Measurements from ENCODE around the gene BDNF.

The BDNF gene

DNA sequence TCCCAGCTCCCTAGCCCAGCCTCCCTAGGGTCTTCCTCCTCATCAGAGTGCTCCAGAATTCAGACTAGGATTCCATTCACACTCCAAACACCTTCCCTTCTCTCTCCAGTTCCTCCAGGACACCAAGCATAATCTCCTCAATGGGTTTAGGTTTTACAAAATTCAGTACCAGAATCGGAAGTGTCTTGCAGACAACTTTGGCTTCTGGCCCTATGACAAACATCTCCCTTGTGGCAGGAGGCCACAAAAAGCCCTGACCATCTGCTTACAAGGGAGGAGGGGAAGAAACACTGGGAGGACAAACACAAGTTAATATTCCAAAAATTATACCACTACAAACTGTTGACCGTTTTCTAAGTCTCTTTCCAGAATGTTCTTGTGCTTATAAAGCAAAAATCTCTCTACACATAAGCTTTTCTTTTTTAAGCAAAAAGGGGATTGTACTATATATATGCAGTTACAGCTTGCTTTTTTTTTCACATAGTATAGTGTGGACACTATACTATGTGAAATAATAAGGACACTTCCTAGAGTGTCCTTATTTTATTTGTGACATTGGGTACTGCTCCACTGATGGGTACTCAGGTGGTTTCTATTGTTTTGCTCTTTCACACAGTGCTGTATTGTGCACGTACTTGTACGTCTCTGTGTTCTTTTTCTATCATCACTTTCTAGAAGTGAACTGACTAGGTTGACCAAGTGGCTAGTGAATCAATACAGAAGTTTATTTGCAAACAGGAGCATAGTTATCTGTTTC is 78.7 kb downstream of the BDNF start:
- Histone ChIP-seq H3K9me3 (no peaks in the 10 kb centered on the region), H3K4me1 (no peaks in the 10 kb centered on the region), H3K4me3 (no peak overlapping the region), H3K27me3 (ENCODE audit: low read depth) (0 out of 2 replicates have a peak, but pooled peaks cover 3% of the 10 kb centered on the region), H3K36me3 (replicated peaks) (no peaks in the 10 kb centered on the region)
- in situ Hi-C loops (cut with MboI; ENCODE audit: low sequenced_read_pairs): no loop called here
- DNase-seq (ENCODE audit: low spot score in 2 of 2): no peak

DNA sequence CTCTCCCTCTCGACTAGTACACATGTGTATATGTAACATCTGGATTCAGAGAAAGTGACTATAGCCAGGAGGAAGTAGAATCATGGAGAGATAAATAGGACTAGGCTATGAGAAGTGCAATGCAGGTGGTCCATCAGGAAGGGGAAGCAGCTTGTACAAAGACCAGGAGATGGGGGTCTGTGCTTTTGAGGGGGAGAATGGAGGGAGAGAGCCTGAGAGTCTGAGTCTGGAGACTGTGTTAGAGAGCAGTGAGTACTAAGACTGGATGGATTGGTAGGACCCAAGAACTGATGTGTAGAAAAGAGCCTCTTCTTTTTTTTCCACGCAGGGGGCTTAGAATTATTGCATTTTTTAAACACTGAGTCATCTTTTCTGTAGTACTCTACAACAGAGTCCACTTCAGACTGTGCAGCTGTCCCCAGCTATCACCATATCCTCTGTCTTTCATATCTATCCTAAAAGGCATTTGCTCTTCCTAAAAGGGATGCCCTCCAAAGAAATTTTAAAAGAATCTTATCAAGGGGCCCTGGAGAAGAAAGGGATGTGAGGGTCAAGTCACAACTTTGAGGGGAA is 80.4 kb downstream of the BDNF start:
- Histone ChIP-seq H3K9me3 (no peaks in the 10 kb centered on the region), H3K36me3 (replicated peaks) (no peaks in the 10 kb centered on the region), H3K27me3 (ENCODE audit: low read depth) (0 out of 2 replicates have a peak, but pooled peaks cover 2% of the 10 kb centered on the region), H3K4me3 (no peak overlapping the region), H3K4me1 (no peaks in the 10 kb centered on the region)
- in situ Hi-C loops (cut with MboI; ENCODE audit: low sequenced_read_pairs): no loop called here
- no peak for DNase-seq (ENCODE audit: low spot score in 2 of 2)

DNA sequence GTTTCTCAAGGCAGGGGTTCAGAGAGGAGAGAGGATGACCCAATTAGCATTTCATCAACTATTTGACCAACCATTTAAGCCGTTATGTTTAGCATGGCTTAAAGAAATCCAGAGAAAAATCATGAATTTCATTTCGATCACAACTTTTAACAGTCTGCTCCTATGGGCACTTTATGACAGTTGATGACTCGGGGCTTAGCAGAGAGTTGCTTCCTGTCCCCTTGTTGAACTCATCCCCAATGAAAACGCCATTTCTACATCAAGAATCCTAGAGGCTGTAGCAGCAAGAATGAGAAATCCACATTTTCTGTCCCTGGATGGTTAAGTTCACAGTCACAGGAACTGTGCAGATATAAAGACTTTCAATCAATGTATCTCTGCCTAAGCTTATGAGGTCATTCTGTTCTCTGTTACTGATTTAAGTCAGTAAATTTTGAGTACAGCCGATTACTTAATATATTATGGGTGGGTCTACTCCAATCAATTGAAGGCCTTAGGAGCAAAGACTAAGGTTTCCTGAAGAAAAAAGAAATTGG is 81.1 kb downstream of the BDNF start:
- no peak for DNase-seq (ENCODE audit: low spot score in 2 of 2)
- H3K4me3 ChIP-seq: no peak overlapping the region
- H3K27me3 ChIP-seq (ENCODE audit: low read depth): no peaks in the 10 kb centered on the region
- H3K36me3 ChIP-seq (replicated peaks): no peaks in the 10 kb centered on the region
- in situ Hi-C loops (cut with MboI; ENCODE audit: low sequenced_read_pairs): no loop called here
- no peaks in the 10 kb centered on the region for H3K4me1 ChIP-seq
- H3K9me3 ChIP-seq: no peaks in the 10 kb centered on the region

DNA sequence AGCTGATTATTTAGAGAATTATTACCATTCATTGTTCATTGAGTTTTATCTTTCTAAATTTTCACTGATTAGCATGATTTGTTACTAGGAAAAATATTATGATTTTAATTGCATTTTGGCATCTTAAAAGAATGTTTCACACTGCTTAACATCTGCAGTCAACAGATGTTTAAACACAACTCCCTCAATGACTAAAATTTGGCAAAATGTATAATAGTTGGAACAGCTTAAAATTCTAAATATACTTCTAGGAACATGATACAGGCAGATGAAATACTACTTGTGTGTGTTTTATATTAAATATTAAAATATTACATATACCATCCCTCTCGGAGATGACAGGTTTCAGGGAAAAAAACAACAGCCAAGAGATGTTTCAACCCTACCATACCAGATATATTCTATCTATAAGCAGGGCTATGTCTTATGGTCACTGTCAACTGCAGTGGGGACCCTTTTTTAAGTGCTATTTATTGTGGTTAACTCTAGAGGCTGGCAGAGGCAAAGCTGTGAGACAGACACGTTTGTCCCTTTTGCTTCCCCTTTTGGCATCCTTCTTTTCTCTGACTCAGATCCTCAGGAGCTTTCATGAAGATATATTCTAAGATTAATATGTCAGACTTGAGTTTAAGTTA is 81.9 kb downstream of the BDNF start:
- no peak for DNase-seq (ENCODE audit: low spot score in 2 of 2)
- H3K36me3 ChIP-seq (replicated peaks): no peaks in the 10 kb centered on the region
- in situ Hi-C loops (cut with MboI; ENCODE audit: low sequenced_read_pairs): no loop called here
- no peaks in the 10 kb centered on the region for H3K9me3 ChIP-seq
- no peaks in the 10 kb centered on the region for H3K4me1 ChIP-seq
- no peaks in the 10 kb centered on the region for H3K27me3 ChIP-seq (ENCODE audit: low read depth)
- H3K4me3 ChIP-seq: no peak overlapping the region

DNA sequence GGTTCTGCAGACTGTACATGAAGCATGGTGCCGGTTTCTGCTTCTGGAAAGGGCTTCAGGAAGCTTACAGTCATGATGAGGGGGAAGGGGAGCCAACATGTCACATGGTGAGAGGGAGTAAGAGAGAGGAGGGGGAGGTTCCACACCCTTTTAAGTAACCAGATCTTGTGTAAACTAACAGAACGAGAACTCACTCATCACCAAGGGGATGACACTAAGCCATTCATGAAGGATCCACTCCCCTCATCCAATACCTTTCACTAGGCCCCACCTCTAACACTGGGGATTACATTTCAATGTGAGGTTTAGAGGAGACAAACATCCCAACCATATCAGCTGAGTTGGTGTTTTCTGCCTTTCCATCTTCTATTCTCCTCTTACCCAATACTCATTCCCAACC is 83.5 kb downstream of the BDNF start:
- no peaks in the 10 kb centered on the region for H3K9me3 ChIP-seq
- in situ Hi-C loops (cut with MboI; ENCODE audit: low sequenced_read_pairs): no loop called here
- H3K4me3 ChIP-seq: no peak overlapping the region
- H3K27me3 ChIP-seq (ENCODE audit: low read depth): no peaks in the 10 kb centered on the region
- no peak for DNase-seq (ENCODE audit: low spot score in 2 of 2)
- no peaks in the 10 kb centered on the region for H3K4me1 ChIP-seq
- H3K36me3 ChIP-seq (replicated peaks): no peaks in the 10 kb centered on the region

DNA sequence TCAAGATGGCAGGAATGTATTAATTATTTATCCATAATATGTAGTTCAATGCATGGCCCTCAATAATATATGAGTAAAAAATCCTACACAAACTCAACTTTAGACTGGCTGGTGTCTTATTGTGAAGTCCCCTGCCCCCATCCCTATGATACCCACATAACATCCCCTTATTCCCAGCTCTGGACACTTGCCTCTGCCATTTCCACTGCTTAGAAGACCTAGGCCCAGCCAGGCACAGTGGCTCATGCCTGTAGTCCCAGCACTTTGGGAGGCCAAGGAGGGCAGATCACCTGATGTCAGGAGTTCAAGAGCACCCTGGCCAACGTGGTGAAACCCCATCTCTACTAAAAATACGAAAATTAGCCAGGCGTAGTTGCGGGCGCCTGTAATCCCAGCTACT is 84.4 kb downstream of the BDNF start:
- no peaks in the 10 kb centered on the region for H3K27me3 ChIP-seq (ENCODE audit: low read depth)
- no peak for DNase-seq (ENCODE audit: low spot score in 2 of 2)
- in situ Hi-C loops (cut with MboI; ENCODE audit: low sequenced_read_pairs): no loop called here
- no peaks in the 10 kb centered on the region for H3K4me1 ChIP-seq
- H3K9me3 ChIP-seq: no peaks in the 10 kb centered on the region
- H3K4me3 ChIP-seq: no peak overlapping the region
- no peaks in the 10 kb centered on the region for H3K36me3 ChIP-seq (replicated peaks)

DNA sequence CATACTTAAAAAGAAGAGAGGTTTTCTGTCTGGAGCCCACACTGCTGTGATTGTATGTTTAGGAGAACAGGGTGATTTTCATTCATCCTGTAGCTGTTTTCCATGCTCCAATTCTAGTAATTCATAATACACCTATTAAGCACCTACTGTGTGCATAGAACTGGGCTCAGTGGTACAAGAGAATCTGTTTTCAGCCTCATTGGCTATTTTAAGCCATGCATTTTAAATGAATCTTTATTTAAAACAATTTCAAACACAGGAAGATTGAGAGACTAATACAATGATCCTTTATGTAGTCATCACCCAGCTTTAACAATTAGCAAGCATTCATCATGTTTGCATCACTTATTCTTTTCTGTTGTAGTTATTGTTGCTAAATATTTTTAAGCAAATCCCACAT is 86.2 kb downstream of the BDNF start:
- in situ Hi-C loops (cut with MboI; ENCODE audit: low sequenced_read_pairs): no loop called here
- Histone ChIP-seq H3K9me3 (no peaks in the 10 kb centered on the region), H3K27me3 (ENCODE audit: low read depth) (no peaks in the 10 kb centered on the region), H3K36me3 (replicated peaks) (no peaks in the 10 kb centered on the region), H3K4me3 (no peak overlapping the region), H3K4me1 (no peaks in the 10 kb centered on the region)
- no peak for DNase-seq (ENCODE audit: low spot score in 2 of 2)

DNA sequence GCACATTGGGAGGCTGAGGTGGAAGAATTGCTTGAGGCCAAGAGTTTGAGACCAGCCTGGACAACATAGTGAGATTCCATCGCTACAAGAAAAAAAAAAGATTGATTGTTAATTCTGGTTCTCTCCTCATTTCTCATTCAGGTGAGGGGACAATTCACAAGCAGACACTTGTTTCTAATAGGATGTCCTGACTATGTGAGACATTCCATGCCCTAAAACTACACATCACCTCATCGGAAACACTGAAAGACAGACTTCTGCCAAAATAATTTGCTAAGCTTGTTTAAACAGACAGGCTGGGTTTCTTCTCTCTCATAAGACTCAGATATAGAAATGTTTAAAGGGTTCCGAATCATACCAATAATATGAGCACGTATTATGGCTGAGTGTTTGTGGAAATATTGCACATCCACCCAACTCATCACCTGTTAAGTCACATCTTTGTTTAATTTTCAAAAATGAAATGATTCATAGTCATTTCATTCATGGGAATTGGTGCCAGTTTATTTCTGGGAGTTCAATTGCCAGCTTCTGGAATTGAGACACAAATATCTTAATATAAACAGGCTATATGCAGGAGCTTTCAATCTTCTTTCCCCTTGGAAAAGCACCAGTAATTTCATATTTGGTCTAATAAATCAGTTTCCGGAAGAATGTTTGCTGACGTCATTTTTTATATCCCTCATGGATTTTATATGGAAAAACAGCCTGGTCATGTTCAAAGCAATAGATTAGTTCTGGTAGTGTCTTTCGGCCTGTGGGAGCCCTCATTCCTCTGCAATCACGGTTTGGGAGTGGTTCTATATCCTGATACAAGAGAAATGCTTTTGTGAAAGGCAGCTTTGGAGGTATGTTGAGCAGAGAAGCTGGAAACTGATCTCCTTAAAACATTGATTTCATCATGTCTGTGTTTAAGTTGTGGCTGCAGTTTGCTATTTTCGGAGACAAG is 87.0 kb downstream of the BDNF start:
- in situ Hi-C loops (cut with MboI; ENCODE audit: low sequenced_read_pairs): no loop called here
- H3K4me1 ChIP-seq: no peaks in the 10 kb centered on the region
- H3K4me3 ChIP-seq: no peak overlapping the region
- no peak for DNase-seq (ENCODE audit: low spot score in 2 of 2)
- no peaks in the 10 kb centered on the region for H3K27me3 ChIP-seq (ENCODE audit: low read depth)
- no peaks in the 10 kb centered on the region for H3K9me3 ChIP-seq
- H3K36me3 ChIP-seq (replicated peaks): no peaks in the 10 kb centered on the region

DNA sequence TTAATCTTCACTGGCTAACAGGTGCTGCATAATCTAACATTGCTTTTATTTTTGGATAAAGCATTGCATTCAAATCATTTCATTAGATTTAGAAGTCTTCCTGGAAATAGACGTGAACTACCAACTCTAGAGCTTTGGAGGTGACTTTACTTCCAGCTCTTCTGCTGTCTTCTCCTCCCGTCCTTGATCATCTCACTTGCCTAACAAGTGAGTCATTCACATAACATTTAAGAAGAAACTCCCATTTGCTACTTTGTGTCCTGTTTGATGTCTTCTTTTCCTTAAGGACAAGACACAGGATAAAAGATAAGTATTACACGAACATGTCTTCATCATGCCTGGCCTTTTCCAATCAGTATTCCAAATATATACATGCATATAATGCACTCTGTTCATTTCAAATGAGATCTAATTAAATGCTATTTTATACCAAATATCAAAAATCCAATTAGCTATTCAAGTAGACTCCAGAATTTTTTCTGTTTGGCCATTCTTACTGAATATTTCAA is 88.3 kb downstream of the BDNF start:
- H3K36me3 ChIP-seq (replicated peaks): no peaks in the 10 kb centered on the region
- in situ Hi-C loops (cut with MboI; ENCODE audit: low sequenced_read_pairs): no loop called here
- DNase-seq (ENCODE audit: low spot score in 2 of 2): no peak
- no peak overlapping the region for H3K4me3 ChIP-seq
- no peaks in the 10 kb centered on the region for H3K9me3 ChIP-seq
- H3K4me1 ChIP-seq: no peaks in the 10 kb centered on the region
- no peaks in the 10 kb centered on the region for H3K27me3 ChIP-seq (ENCODE audit: low read depth)

DNA sequence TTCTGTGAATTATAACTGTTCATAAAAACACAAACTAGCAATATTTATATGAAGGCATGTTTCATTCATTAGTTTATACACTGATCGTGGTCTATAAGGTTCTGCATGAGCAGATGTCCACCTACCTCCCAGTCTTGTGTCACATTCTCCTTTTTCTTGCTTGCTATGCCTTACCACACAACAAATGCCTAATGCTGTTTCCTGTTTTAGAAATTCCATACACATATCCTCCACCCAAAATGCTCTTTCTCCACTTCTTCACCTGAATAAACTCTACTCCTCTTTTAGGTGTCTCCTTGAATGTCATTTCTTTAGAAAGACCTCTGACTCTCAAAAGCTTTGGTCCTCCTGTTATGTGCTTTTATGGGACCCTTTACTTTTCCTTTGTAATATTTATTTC is 88.9 kb downstream of the BDNF start:
- no peaks in the 10 kb centered on the region for H3K9me3 ChIP-seq

DNA sequence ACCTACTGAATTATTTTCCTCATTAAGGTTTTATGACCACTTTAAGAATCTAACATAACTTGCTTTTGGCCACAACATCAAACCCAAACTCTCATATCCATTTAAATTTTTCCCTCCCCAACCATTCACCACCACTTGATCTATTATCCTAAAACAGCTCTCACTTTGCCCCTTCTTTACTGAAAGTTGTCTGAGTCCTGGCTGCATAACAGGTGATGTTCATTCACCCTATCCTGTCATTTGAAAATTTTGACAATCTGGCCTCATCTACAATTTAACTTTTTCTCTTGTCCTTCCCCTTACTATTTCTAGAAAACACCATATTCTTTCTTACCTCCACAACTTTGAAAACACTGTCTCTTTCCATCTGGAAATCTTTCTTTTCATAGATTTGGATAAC is 89.3 kb downstream of the BDNF start:
- Histone ChIP-seq H3K4me3 (no peak overlapping the region), H3K4me1 (no peaks in the 10 kb centered on the region), H3K9me3 (no peaks in the 10 kb centered on the region), H3K36me3 (replicated peaks) (no peaks in the 10 kb centered on the region), H3K27me3 (ENCODE audit: low read depth) (no peaks in the 10 kb centered on the region)
- DNase-seq (ENCODE audit: low spot score in 2 of 2): no peak
- in situ Hi-C loops (cut with MboI; ENCODE audit: low sequenced_read_pairs): no loop called here

More for the DNA sequence above, 88.9 kb downstream of the BDNF start:
- in situ Hi-C loops (cut with MboI; ENCODE audit: low sequenced_read_pairs): no loop called here
- H3K4me3 ChIP-seq: no peak overlapping the region
- DNase-seq (ENCODE audit: low spot score in 2 of 2): no peak
- no peaks in the 10 kb centered on the region for H3K36me3 ChIP-seq (replicated peaks)
- no peaks in the 10 kb centered on the region for H3K27me3 ChIP-seq (ENCODE audit: low read depth)
- no peaks in the 10 kb centered on the region for H3K4me1 ChIP-seq

DNA sequence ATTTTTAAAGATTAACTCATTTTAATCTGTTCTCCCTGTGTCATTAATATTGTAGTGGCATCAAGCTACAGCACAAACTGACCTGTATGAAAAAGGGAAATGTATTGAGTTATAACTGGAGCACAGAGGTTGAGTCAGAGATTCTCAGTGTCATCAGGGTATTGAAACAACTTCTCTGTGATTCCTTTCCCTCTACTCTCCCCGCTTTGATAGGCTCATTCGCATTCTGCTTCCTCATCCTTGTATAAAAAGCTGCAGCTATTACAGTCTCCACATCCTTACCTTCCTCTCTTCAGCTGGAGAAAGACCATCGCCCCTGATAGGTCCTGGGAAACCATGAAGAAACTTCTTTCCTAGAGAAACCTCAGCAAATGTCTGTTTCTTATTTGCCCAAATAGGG is 90.0 kb downstream of the BDNF start:
- no peak overlapping the region for H3K4me3 ChIP-seq
- H3K4me1 ChIP-seq: no peaks in the 10 kb centered on the region
- DNase-seq (ENCODE audit: low spot score in 2 of 2): no peak
- no peaks in the 10 kb centered on the region for H3K9me3 ChIP-seq
- in situ Hi-C loops (cut with MboI; ENCODE audit: low sequenced_read_pairs): no loop called here
- no peaks in the 10 kb centered on the region for H3K27me3 ChIP-seq (ENCODE audit: low read depth)
- no peaks in the 10 kb centered on the region for H3K36me3 ChIP-seq (replicated peaks)

DNA sequence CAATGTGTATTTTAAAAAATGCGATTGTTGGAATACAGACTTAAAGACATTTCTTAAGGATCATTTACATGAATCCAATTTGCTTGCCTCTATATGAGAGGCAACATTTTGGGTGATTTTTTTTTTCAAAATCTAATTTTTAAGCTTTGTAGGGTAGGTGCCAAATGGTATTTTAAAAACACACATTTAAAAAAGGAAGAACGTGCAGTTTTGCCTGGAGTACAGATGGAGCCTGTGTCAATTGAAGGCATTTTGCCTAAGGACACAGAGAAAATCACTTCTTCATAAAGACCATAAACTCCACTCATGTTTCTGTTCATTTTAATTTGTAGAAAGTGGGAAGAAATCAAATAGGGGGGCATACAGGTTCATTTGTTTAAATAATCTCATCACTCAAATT is 91.3 kb downstream of the BDNF start:
- no peaks in the 10 kb centered on the region for H3K4me1 ChIP-seq
- DNase-seq (ENCODE audit: low spot score in 2 of 2): no peak
- no peak overlapping the region for H3K4me3 ChIP-seq
- no peaks in the 10 kb centered on the region for H3K36me3 ChIP-seq (replicated peaks)
- H3K9me3 ChIP-seq: no peaks in the 10 kb centered on the region
- no peaks in the 10 kb centered on the region for H3K27me3 ChIP-seq (ENCODE audit: low read depth)
- in situ Hi-C loops (cut with MboI; ENCODE audit: low sequenced_read_pairs): no loop called here
